Suprapubic skin (tissue), 4 donors: ENCODE data around the gene SDR39U1.

ENCODE experiments used
- EP300 ChIP-seq: sonication (generic); formaldehyde crosslinking; IDR thresholded peaks from one replicate; pipeline ENCODE4 v1.6.1; 2017; ENCODE audit warnings: antibody characterized with exemption
- POLR2A ChIP-seq, 2 donors: fragments of 450-650 bp; IDR thresholded peaks; one replicate each; pipeline ENCODE4 v1.6.1; 2017; ENCODE audit warnings: antibody characterized with exemption in 2 of 2, mild to moderate bottlenecking in 2 of 2, moderate library complexity in 2 of 2
- POLR2AphosphoS5 ChIP-seq, 3 donors: sonication (generic); formaldehyde crosslinking; IDR thresholded peaks; one replicate each; pipeline ENCODE4 v1.6.1; 2017; ENCODE audit warnings: antibody characterized with exemption in 3 of 3
- TF ChIP-seq, protein P1 (sequence below), 2 donors: fragments of 200-600 bp in 1 of 2; fragments of 450-650 bp in 1 of 2; sonication (generic) in 1 of 2; IDR thresholded peaks; one replicate each; pipeline ENCODE4 v1.5.1; 2016 to 2019; ENCODE audit warnings: antibody characterized with exemption in 2 of 2, mild to moderate bottlenecking in 1 of 2, moderate library complexity in 1 of 2

- TF ChIP-seq EP300 (no peak), POLR2A (IDR thresholded peaks at IDR 0.05) (no peak), POLR2AphosphoS5 (IDR thresholded peaks at IDR 0.05) (no peak)
- TF ChIP-seq, protein P1, sequence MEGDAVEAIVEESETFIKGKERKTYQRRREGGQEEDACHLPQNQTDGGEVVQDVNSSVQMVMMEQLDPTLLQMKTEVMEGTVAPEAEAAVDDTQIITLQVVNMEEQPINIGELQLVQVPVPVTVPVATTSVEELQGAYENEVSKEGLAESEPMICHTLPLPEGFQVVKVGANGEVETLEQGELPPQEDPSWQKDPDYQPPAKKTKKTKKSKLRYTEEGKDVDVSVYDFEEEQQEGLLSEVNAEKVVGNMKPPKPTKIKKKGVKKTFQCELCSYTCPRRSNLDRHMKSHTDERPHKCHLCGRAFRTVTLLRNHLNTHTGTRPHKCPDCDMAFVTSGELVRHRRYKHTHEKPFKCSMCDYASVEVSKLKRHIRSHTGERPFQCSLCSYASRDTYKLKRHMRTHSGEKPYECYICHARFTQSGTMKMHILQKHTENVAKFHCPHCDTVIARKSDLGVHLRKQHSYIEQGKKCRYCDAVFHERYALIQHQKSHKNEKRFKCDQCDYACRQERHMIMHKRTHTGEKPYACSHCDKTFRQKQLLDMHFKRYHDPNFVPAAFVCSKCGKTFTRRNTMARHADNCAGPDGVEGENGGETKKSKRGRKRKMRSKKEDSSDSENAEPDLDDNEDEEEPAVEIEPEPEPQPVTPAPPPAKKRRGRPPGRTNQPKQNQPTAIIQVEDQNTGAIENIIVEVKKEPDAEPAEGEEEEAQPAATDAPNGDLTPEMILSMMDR (IDR thresholded peaks at IDR 0.05): no peak
Observed at GRCh38 chr14:24401810-24402702, 40.5 kb downstream of the SDR39U1 start.
